ENCODE data around the gene ZC3HAV1L.

The ZC3HAV1L gene

GRCh38 chr7:139071680-139072079 is 35.8 kb upstream of the ZC3HAV1L start:
- no peak for ATAC-seq

GRCh38 chr7:139068544-139069399 is 32.9 kb upstream of the ZC3HAV1L start:
- TF ChIP-seq OSR1 (CRISPR knock-in tag; IDR thresholded peaks at IDR 0.05), result no peak
- TF ChIP-seq CSRNP3 (CRISPR knock-in tag; IDR thresholded peaks at IDR 0.05), result no peak
- TF ChIP-seq ZNF8 (CRISPR knock-in tag; IDR thresholded peaks at IDR 0.05), result no peak
- TF ChIP-seq POU6F1 (CRISPR knock-in tag; IDR thresholded peaks at IDR 0.05; ENCODE audit: borderline replicate concordance, low read depth), result no peak
- TF ChIP-seq ZNF70 (CRISPR knock-in tag; IDR thresholded peaks at IDR 0.05), result no peak
- TF ChIP-seq ZFP30 (CRISPR knock-in tag; IDR thresholded peaks at IDR 0.05), result no peak
- TF ChIP-seq TOX (CRISPR knock-in tag; IDR thresholded peaks at IDR 0.05; ENCODE audit: borderline replicate concordance), result no peak
- TF ChIP-seq ZC3H10 (CRISPR knock-in tag; IDR thresholded peaks at IDR 0.05), result no peak
- TF ChIP-seq RARB (CRISPR knock-in tag; IDR thresholded peaks at IDR 0.05), result no peak
- no peak for TF ChIP-seq ARNTL (CRISPR knock-in tag; IDR thresholded peaks at IDR 0.05; ENCODE audit: borderline replicate concordance, low read depth)
- no peak for ATAC-seq

More at GRCh38 chr7:139071680-139072079, 35.8 kb upstream of the ZC3HAV1L start:
- no peak for TF ChIP-seq ISL1 (CRISPR knock-in tag; IDR thresholded peaks at IDR 0.05)
- no peak for TF ChIP-seq OSR1 (CRISPR knock-in tag; IDR thresholded peaks at IDR 0.05)
- TF ChIP-seq CSRNP3 (CRISPR knock-in tag; IDR thresholded peaks at IDR 0.05), result no peak
- no peak for TF ChIP-seq ZC3H10 (CRISPR knock-in tag; IDR thresholded peaks at IDR 0.05)
- TF ChIP-seq BACH2 (CRISPR knock-in tag; IDR thresholded peaks at IDR 0.05; ENCODE audit: borderline replicate concordance), result no peak
- no peak for TF ChIP-seq SNAI2 (CRISPR knock-in tag; IDR thresholded peaks at IDR 0.05)

GRCh38 chr7:139066315-139066714 is 30.5 kb upstream of the ZC3HAV1L start:
- TF ChIP-seq ZFP3 (CRISPR knock-in tag; IDR thresholded peaks at IDR 0.05), result no peak
- no peak for TF ChIP-seq PATZ1 (CRISPR knock-in tag; IDR thresholded peaks at IDR 0.05; ENCODE audit: borderline replicate concordance)
- TF ChIP-seq TSHZ2 (CRISPR knock-in tag; IDR thresholded peaks at IDR 0.05), result no peak
- no peak for ATAC-seq

GRCh38 chr7:139065323-139065722 is 29.5 kb upstream of the ZC3HAV1L start:
- TF ChIP-seq GLIS3 (CRISPR knock-in tag; IDR thresholded peaks at IDR 0.05) (no peak), TSHZ2 (CRISPR knock-in tag; IDR thresholded peaks at IDR 0.05) (no peak), BACH2 (CRISPR knock-in tag; IDR thresholded peaks at IDR 0.05; ENCODE audit: borderline replicate concordance) (no peak), PPARA (CRISPR knock-in tag; IDR thresholded peaks at IDR 0.05; ENCODE audit: borderline replicate concordance) (no peak), ZFP3 (CRISPR knock-in tag; IDR thresholded peaks at IDR 0.05) (no peak), TCF4 (CRISPR knock-in tag; IDR thresholded peaks at IDR 0.05; ENCODE audit: borderline replicate concordance) (no peak), ZNF70 (CRISPR knock-in tag; IDR thresholded peaks at IDR 0.05) (no peak)
- no peak for ATAC-seq
